ENCODE measurements around the gene APP. TPM values are rescaled to one million over a fixed set of nuclear protein-coding genes. Genes with fewer than 3 reads are reported as not detected.

Gene APP
- total and polyA plus RNA-seq, 3 donors from 2014 or later, result 390 to 670 (median 409) TPM

- intact Hi-C loops (cut with DNase I; ENCODE audit: low total_unique reads), result no loop called here
- no peaks in the 10 kb centered on the region for H3K27me3 ChIP-seq
- no peaks in the 10 kb centered on the region for H3K9me3 ChIP-seq
- no peaks in the 10 kb centered on the region for H3K4me1 ChIP-seq
- 55 to 69% methylated on average over 3 of the region's 3 CpGs for WGBS, 2 donors
- no peak for DNase-seq
- TF ChIP-seq POLR2A (IDR thresholded peaks at IDR 0.05) (no peak), CTCF (IDR thresholded peaks at IDR 0.05) (no peak)
- H3K27ac ChIP-seq, result no peak overlapping the region
- no peak overlapping the region for H3K4me3 ChIP-seq
- no peaks in the 10 kb centered on the region for H3K36me3 ChIP-seq (ENCODE audit: low read depth, missing control alignments)
These were observed 257.1 kb downstream of the APP start for GRCh38 chr21:25913479-25913878.

GRCh38 chr21:25912402-25912746 lies 258.2 kb downstream of the APP start:
- no peaks in the 10 kb centered on the region for H3K36me3 ChIP-seq (ENCODE audit: low read depth, missing control alignments)
- TF ChIP-seq POLR2A (IDR thresholded peaks at IDR 0.05), result no peak
- no peak for TF ChIP-seq CTCF (IDR thresholded peaks at IDR 0.05)
- no peak overlapping the region for H3K4me3 ChIP-seq
- H3K27ac ChIP-seq, result no peak overlapping the region
- 83 to 89% methylated on average over 2 of the region's 2 CpGs for WGBS, 2 donors
- no peaks in the 10 kb centered on the region for H3K9me3 ChIP-seq
- no peaks in the 10 kb centered on the region for H3K27me3 ChIP-seq
- no peaks in the 10 kb centered on the region for H3K4me1 ChIP-seq
- DNase-seq, result no peak
- intact Hi-C loops (cut with DNase I; ENCODE audit: low total_unique reads), result no loop called here

GRCh38 chr21:25911730-25912401 lies 258.7 kb downstream of the APP start:
- no peak overlapping the region for H3K27ac ChIP-seq
- 89% methylated on average over 20 of the region's 20 CpGs for WGBS, 2 donors
- no peak for DNase-seq
- no peak overlapping the region for H3K4me3 ChIP-seq
- no peaks in the 10 kb centered on the region for H3K9me3 ChIP-seq
- intact Hi-C loops (cut with DNase I; ENCODE audit: low total_unique reads), result no loop called here
- H3K27me3 ChIP-seq, result no peaks in the 10 kb centered on the region
- no peak for TF ChIP-seq CTCF (IDR thresholded peaks at IDR 0.05)
- no peak for TF ChIP-seq POLR2A (IDR thresholded peaks at IDR 0.05)
- no peaks in the 10 kb centered on the region for H3K4me1 ChIP-seq
- H3K36me3 ChIP-seq (ENCODE audit: low read depth, missing control alignments), result no peaks in the 10 kb centered on the region

- DNase-seq, result no peak
- Histone ChIP-seq H3K27ac (no peak overlapping the region), H3K4me1 (peaks cover 2% of the 10 kb centered on the region), H3K9me3 (no peaks in the 10 kb centered on the region), H3K4me3 (no peak overlapping the region), H3K27me3 (no peaks in the 10 kb centered on the region), H3K36me3 (ENCODE audit: low read depth, missing control alignments) (no peaks in the 10 kb centered on the region)
- WGBS, 2 donors, result 88 to 93% methylated on average over 1 of the region's 1 CpG
- TF ChIP-seq CTCF (IDR thresholded peaks at IDR 0.05), result no peak
- no peak for TF ChIP-seq POLR2A (IDR thresholded peaks at IDR 0.05)
- intact Hi-C loops (cut with DNase I; ENCODE audit: low total_unique reads), result no loop called here
These were observed 259.8 kb downstream of the APP start for GRCh38 chr21:25910809-25911208.

- no peaks in the 10 kb centered on the region for H3K9me3 ChIP-seq
- peaks cover 5% of the 10 kb centered on the region for H3K4me1 ChIP-seq
- no peak for DNase-seq
- WGBS, 2 donors, result 92 to 93% methylated on average over 5 of the region's 5 CpGs
- H3K27me3 ChIP-seq, result no peaks in the 10 kb centered on the region
- TF ChIP-seq CTCF (IDR thresholded peaks at IDR 0.05) (no peak), POLR2A (IDR thresholded peaks at IDR 0.05) (no peak)
- intact Hi-C loops (cut with DNase I; ENCODE audit: low total_unique reads), result no loop called here
- no peak overlapping the region for H3K27ac ChIP-seq
- H3K4me3 ChIP-seq, result no peak overlapping the region
- no peaks in the 10 kb centered on the region for H3K36me3 ChIP-seq (ENCODE audit: low read depth, missing control alignments)
These were observed 261.2 kb downstream of the APP start for GRCh38 chr21:25909341-25909740.
